Keratinocyte (primary cell): ENCODE measurements around the gene ERVK3-1. TPM values are rescaled to one million over a fixed set of nuclear protein-coding genes. Genes with fewer than 3 reads are reported as not detected.

ENCODE experiments used
- DNase-seq: peaks from one replicate; pipeline ENCODE4 v3.0.0-alpha.2; 2011; ENCODE audit warnings: low read depth, missing footprints, low spot score
- FAIRE-seq: peaks from 2 replicates; lab custom pipeline; 2011; peaks lifted over from hg19 to GRCh38; lab: Jason Lieb, UNC
- H2AFZ ChIP-seq: 2 replicates; pipeline ENCODE4 v1.6.0; 2012; ENCODE audit warnings: low read length, control low read depth, inconsistent platforms; ENCODE audit not compliant: control insufficient read depth
- H3K27ac ChIP-seq: 2 replicates; pipeline ENCODE4 v1.5.1; 2011; ENCODE audit warnings: low read length; ENCODE audit not compliant: control insufficient read depth, insufficient read depth
- H3K27me3 ChIP-seq: 3 replicates; pipeline ENCODE4 v1.6.0; 2011; ENCODE audit warnings: low read length; ENCODE audit not compliant: control insufficient read depth, insufficient read depth; ENCODE audit errors: extremely low read depth
- H3K36me3 ChIP-seq, 2 experiments: 2 replicates in 1 of 2; 3 replicates in 1 of 2; pipeline ENCODE4 v1.5.1; 2011; ENCODE audit warnings: low read length in 2 of 2, mild to moderate bottlenecking in 1 of 2; ENCODE audit not compliant: control insufficient read depth in 2 of 2, insufficient read depth in 2 of 2; ENCODE audit errors: extremely low read depth in 1 of 2
- H3K4me1 ChIP-seq: 3 replicates; pipeline ENCODE4 v1.5.1; 2011; ENCODE audit warnings: low read length; ENCODE audit not compliant: control insufficient read depth, insufficient read depth; ENCODE audit errors: extremely low read depth
- H3K4me2 ChIP-seq: 3 replicates; pipeline ENCODE4 v1.6.0; 2011; ENCODE audit warnings: low read depth, low read length; ENCODE audit not compliant: control insufficient read depth, insufficient read depth; ENCODE audit errors: extremely low read depth
- H3K4me3 ChIP-seq, 3 experiments: fragments of 200-600 bp in 1 of 3; sonication (generic) in 1 of 3; 2 replicates in 2 of 3; 3 replicates in 1 of 3; pipeline ENCODE4 v1.5.1; 2011 to 2016; ENCODE audit warnings: low read length in 3 of 3, mild to moderate bottlenecking in 3 of 3, control low read depth in 2 of 3, inconsistent platforms in 1 of 3, low read depth in 1 of 3, mixed read lengths in 1 of 3, mixed run types in 1 of 3, moderate library complexity in 1 of 3; ENCODE audit not compliant: control insufficient read depth in 2 of 3, insufficient read depth in 2 of 3; ENCODE audit errors: extremely low read depth in 1 of 3
- H3K79me2 ChIP-seq: 2 replicates; pipeline ENCODE4 v1.6.0; 2012; ENCODE audit warnings: low read length; ENCODE audit not compliant: control insufficient read depth, insufficient read depth
- H3K9ac ChIP-seq: 3 replicates; pipeline ENCODE4 v1.6.0; 2011; ENCODE audit warnings: low read length; ENCODE audit not compliant: control insufficient read depth, insufficient read depth; ENCODE audit errors: extremely low read depth
- H3K9me1 ChIP-seq: 3 replicates; pipeline ENCODE4 v1.6.0; 2011; ENCODE audit warnings: low read length; ENCODE audit not compliant: control insufficient read depth, insufficient read depth; ENCODE audit errors: extremely low read depth
- H3K9me3 ChIP-seq: 2 replicates; pipeline ENCODE4 v1.5.1; 2012; ENCODE audit warnings: low read depth, low read length; ENCODE audit not compliant: control insufficient read depth
- H4K20me1 ChIP-seq: 3 replicates; pipeline ENCODE4 v1.6.0; 2011; ENCODE audit warnings: low read length; ENCODE audit not compliant: control insufficient read depth, insufficient read depth; ENCODE audit errors: extremely low read depth
- CTCF ChIP-seq, 3 experiments: IDR thresholded peaks in 1 of 3; conservative IDR thresholded peaks in 1 of 3; optimal IDR thresholded peaks in 1 of 3; 2 replicates in 2 of 3; 3 replicates in 1 of 3; pipeline versions ENCODE3 to v1.5.1; 2011; ENCODE audit warnings: low read length in 3 of 3, mild to moderate bottlenecking in 3 of 3, moderate library complexity in 2 of 3, control low read depth in 1 of 3, inconsistent platforms in 1 of 3; ENCODE audit not compliant: insufficient read depth in 2 of 3; ENCODE audit errors: extremely low read depth in 1 of 3
- EZH2 ChIP-seq: IDR thresholded peaks from one replicate; pipeline ENCODE4 v1.6.1; 2012; ENCODE audit warnings: inconsistent platforms, mild to moderate bottlenecking, low read length, moderate library complexity
- dilution Hi-C: fragments of 300-500 bp; cut with MboI; formaldehyde crosslinking; loops from one replicate; pipeline ENCODE4 v1.7.0; 2020; ENCODE audit warnings: low sequenced_read_pairs; ENCODE audit not compliant: extremely low pct_ligation_motif_present
- polyA plus RNA-seq, 5 experiments: library from polyadenylated mRNA; depleted of rRNA in 3 of 5; stranded (reverse) in 3 of 5; stranded (forward) in 1 of 5; unstranded in 1 of 5; fragments of >200 nt; gene quantifications; 1 replicate in 1 of 5; 2 replicates in 3 of 5; 3 replicates in 1 of 5; pipeline versions ENCODE4 v1.2.1 to v1.2.3, GENCODE V29; 2011 to 2012; ENCODE audit warnings: missing spikeins in 2 of 5, low read depth in 1 of 5, low replicate concordance in 1 of 5

ERVK3-1 gene
- polyA plus RNA-seq, 1 donor (not counting 4 experiments of a cell fraction or from before 2014, with no cell fraction given), result 48.6 TPM

GRCh38 chr19:58350871-58351557 is 45.8 kb downstream of the ERVK3-1 start:
- DNase-seq (no peak), FAIRE-seq (no peak)
- peaks cover under 1% of the 10 kb centered on the region for H3K9me3 ChIP-seq
- H3K27ac ChIP-seq, result no peak overlapping the region
- dilution Hi-C loops, result no loop called here
- no peak overlapping the region for H3K4me2 ChIP-seq
- no peaks in the 10 kb centered on the region for H3K4me1 ChIP-seq
- no peak overlapping the region for H3K9ac ChIP-seq
- H3K27me3 ChIP-seq, result peaks cover 41% of the 10 kb centered on the region
- no peaks in the 10 kb centered on the region for H4K20me1 ChIP-seq
- no peaks in the 10 kb centered on the region for H3K9me1 ChIP-seq
- no peaks in the 10 kb centered on the region for H3K36me3 ChIP-seq
- no peak overlapping the region for H3K4me3 ChIP-seq
- no peaks in the 10 kb centered on the region for H3K79me2 ChIP-seq
- no peak for TF ChIP-seq CTCF (optimal IDR thresholded peaks at IDR 0.05 in 1 of 3, IDR thresholded peaks at IDR 0.05 in 1 of 3, conservative IDR thresholded peaks at IDR 0.05 in 1 of 3; ENCODE audit: extremely low read depth in 1 of 3, insufficient read depth in 2 of 3, low read length in 3 of 3)
- no peak for TF ChIP-seq EZH2
- H2AFZ ChIP-seq, result no peak overlapping the region

- dilution Hi-C loops, result no loop called here
- no peak for TF ChIP-seq CTCF (optimal IDR thresholded peaks at IDR 0.05 in 1 of 3, IDR thresholded peaks at IDR 0.05 in 1 of 3, conservative IDR thresholded peaks at IDR 0.05 in 1 of 3; ENCODE audit: extremely low read depth in 1 of 3, insufficient read depth in 2 of 3, low read length in 3 of 3)
- no peak for TF ChIP-seq EZH2
- FAIRE-seq, result no peak
- Histone ChIP-seq H3K9me1 (no peaks in the 10 kb centered on the region), H3K4me1 (no peaks in the 10 kb centered on the region), H3K4me2 (no peak overlapping the region), H3K27ac (no peak overlapping the region), H3K36me3 (no peaks in the 10 kb centered on the region), H4K20me1 (no peaks in the 10 kb centered on the region), H3K9ac (no peak overlapping the region), H3K27me3 (peaks cover 45% of the 10 kb centered on the region), H3K79me2 (no peaks in the 10 kb centered on the region), H3K4me3 (no peak overlapping the region), H3K9me3 (peaks cover 3% of the 10 kb centered on the region), H2AFZ (no peak overlapping the region)
- DNase-seq, result no peak
These were observed 46.3 kb downstream of the ERVK3-1 start for GRCh38 chr19:58351558-58351878.
